ELF-1 (cell line): ENCODE data around the gene SCN3B.

Experiments
- DNase-seq: peaks from one replicate; pipeline ENCODE4 v3.0.0-alpha.2; 2016; ENCODE audit warnings: low read depth, low spot score

SCN3B gene

GRCh38 chr11:123594921-123595320 is 59.5 kb downstream of the SCN3B start:
- DNase-seq = no peak

- no peak for DNase-seq
Measured at GRCh38 chr11:123594188-123594901, 60.1 kb downstream of the SCN3B start.

GRCh38 chr11:123593570-123593969 is 60.9 kb downstream of the SCN3B start:
- DNase-seq = no peak

- DNase-seq = no peak
Measured at GRCh38 chr11:123590296-123590912, 64.0 kb downstream of the SCN3B start.

- no peak for DNase-seq
Measured at GRCh38 chr11:123588864-123589262, 65.6 kb downstream of the SCN3B start.

- no peak for DNase-seq
Measured at GRCh38 chr11:123588117-123588863, 66.1 kb downstream of the SCN3B start.

GRCh38 chr11:123587559-123587958 is 66.9 kb downstream of the SCN3B start:
- no peak for DNase-seq

GRCh38 chr11:123587044-123587443 is 67.4 kb downstream of the SCN3B start:
- DNase-seq = no peak

GRCh38 chr11:123586568-123586967 is 67.9 kb downstream of the SCN3B start:
- peak; percentile 76 for DNase-seq

- DNase-seq = no peak
Measured at GRCh38 chr11:123585706-123586105, 68.7 kb downstream of the SCN3B start.

GRCh38 chr11:123585206-123585605 is 69.2 kb downstream of the SCN3B start:
- no peak for DNase-seq

GRCh38 chr11:123584737-123585136 is 69.7 kb downstream of the SCN3B start:
- DNase-seq = no peak

- DNase-seq = no peak
Measured at GRCh38 chr11:123584186-123584585, 70.2 kb downstream of the SCN3B start.

- no peak for DNase-seq
Measured at GRCh38 chr11:123582992-123583504, 71.4 kb downstream of the SCN3B start.

GRCh38 chr11:123581651-123582399 is 72.6 kb downstream of the SCN3B start:
- peak; percentile 54 for DNase-seq

GRCh38 chr11:123580557-123581275 is 73.7 kb downstream of the SCN3B start:
- peak; percentile 90 for DNase-seq

GRCh38 chr11:123580137-123580536 is 74.3 kb downstream of the SCN3B start:
- DNase-seq = no peak

- no peak for DNase-seq
Measured at GRCh38 chr11:123579482-123579812, 75.0 kb downstream of the SCN3B start.
